Stimulated activated CD8-positive, alpha-beta memory T cell treated with anti-CD3 and anti-CD28 coated beads, Interleukin-7, amount 100 ng/mL, for 48 hours (primary cell): Measurements from ENCODE around the gene AGR2.
"Not testable (repeated sequence)": the region's sequence is repeated elsewhere in the genome, so short reads cannot be mapped to it uniquely, and the experiment has no call there.

Experiments used
- DNase-seq, 2 donors: peaks; one replicate each; pipeline ENCODE4 v3.0.0-alpha.2; 2020; ENCODE audit warnings: low read depth in 1 of 2; ENCODE audit errors: extremely low read depth in 1 of 2

The AGR2 gene

DNA sequence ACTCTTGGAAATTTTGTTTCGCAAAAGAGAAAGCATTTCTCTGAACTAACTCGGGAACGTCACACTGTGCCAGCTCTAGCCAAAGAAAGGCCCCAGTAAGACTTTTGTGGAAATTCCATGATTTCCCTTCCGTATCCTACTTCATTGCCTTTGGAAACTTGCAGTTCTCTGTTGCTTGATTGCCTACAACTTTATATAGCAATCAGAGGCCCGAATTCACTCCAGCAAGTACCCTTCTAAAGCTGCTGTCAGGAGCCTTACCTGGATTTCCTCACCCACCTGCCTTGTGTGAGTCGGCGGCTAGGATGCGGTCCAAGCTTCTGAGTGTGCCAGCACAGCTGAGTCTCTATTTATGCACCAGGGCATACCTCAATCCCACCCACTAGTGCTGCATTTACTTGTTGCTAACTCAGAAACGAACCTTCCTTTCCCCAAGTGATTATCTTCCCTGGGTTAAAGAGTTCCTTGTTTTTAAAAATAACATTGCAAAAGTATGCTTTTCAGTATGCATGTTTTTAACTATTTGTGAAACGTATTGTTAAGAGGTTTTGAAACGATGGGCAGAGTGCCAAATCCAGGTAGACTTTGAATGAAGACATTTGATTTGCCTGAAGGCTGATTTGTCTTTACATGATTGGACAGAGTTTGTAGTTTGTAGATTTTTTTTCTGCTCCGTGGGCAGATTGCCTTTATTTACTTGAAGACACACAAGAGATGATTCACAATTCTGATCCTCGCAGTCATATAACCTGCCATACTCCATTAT lies at the start of gene AGR2:
Gene AGR2, minus strand, starts transcription at position 326 of the 766 bp plus-strand sequence. CDS start 3,203 bp downstream, outside the sequence.
- no peak for DNase-seq

DNA sequence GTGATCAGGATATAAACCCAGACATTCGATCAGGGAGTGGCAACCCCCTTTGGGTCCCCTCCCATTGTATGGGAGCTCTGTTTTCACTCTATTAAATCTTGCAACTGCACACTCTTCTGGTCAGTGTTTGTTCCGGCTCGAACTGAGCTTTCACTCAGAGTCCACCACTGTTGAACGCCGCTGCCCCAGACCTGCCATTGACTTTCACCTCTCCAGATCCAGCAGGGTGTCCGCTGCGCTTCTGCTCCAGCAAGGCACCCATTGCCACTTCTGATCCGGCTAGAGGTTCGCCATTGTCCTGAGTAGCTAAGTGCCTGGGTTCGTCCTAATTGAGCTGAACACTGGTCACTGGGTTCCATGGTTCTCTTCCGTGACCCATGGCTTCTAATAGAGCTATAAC lies 48.4 kb upstream of the AGR2 start:
- DNase-seq, result not testable (repeated sequence)

DNA sequence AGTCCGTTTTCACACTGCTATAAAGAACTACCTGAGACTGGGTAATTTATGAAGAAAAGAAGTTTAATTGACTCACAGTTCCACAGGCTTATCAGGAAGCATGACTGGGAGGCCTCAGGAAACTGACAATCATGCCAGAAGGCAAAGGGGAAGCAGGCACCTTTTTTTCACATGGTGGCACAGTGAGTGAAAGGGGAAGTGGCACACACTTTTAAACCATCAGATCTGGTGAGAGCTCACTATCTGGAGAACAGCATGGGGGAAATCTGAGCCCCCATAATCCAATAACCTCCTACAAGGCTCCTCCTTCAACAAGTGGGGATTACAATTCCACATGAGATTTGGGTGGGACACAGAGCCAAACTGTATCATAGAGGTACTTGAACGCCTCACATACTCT lies 47.0 kb upstream of the AGR2 start:
- DNase-seq, result no peak

DNA sequence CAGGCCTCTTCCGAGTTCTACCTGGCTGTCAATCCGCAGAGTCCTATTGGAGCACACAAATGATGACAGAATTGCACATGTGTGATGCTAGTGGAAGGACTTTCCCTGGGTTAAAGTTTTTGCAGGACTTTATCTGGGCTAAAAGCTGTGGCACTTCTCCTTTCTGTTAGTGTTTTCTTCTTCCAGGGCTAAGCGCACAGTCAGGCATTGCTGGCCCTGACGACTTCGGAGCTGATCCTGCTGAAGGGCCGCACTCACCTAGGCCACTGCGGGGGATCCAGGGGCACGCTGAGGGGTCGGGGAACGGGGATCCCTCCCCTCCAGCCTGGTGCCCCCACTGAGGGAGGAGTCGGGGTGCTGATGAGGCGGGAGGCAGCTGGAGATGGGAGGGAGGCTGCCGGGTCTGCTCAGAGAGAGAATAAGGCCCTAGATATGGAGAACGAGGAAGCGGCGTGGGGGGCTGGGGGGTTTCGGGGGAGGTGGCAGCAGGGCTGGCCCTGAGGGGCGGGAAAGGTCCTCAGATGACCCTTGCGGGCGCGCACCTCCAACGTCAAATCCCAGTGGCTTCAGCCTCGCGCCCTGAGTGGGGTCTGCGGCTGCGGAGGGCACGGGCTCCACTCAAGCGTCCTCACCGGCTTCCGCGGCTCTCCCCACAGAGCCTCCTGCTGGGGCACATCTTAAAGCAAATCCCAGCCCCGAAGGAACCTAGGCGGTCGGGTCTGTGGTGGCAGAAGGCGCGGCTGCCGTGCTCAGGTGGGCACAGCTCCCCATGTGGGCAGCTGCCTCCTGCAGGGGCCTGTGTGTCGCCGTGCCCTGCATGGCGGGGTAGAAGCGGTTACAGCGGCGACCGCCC lies 46.0 kb upstream of the AGR2 start:
- DNase-seq, result no peak

DNA sequence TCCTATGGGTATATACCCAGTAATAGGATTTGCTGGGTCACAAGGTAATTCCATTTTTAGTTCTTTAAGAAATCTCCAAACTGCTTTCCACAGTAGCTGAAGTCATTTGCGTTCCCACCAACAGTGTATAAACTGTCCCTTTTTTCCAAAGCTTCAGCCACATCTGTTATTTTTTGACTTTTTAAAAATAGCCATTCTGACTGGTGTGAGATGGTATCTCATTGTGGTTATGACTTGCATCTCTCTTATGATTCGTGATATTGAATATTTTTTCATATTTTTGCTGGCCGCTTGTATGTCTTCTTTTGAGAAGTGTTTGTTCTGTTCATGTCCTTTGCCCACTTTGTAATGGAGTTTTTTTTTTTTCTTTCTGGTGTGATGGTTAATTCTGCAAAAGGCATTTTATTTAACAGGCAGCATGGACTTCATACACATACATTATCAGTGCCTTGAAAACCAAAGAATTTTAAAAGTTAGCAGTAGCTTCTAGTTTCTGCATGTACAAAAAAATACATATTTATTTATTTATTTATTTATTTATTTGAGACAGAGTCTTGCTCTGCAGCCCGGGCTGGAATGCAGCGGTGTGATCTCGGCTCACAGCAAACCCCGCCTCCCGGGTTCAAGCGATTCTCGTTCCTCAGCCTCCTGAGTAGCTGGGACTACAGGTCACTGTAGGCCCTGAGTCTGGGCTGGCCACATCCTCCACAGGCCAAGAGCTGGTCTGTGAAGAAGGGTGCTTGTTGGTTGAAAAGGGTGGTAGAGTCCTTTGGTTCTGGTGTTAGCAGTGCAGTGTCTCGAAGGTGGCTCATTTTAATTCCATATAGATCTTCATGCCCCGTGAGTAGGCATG lies 44.7 kb upstream of the AGR2 start:
- no peak for DNase-seq

DNA sequence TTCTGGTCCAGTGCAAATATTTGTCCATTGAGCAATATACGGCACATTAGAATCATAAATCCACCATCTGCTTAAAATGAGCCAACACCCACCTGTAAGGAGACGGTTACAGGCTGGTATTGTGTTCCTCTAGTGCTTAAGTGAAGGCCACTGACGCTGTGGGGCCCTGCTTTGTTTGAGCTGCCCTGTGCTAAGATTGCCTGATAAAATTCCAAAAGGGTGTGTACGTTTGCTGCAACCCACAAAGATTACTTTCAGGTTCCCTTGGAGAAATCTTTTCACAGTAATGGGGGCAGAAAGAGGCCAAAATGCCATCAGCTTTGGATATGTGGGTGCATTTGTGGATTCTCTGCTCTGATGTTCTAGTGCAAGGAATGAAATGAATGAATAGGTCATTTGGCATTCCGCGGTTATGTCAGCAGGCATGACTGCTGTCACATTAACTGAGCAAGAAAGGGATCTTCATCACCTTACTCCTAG lies 42.6 kb upstream of the AGR2 start:
- no peak for DNase-seq

DNA sequence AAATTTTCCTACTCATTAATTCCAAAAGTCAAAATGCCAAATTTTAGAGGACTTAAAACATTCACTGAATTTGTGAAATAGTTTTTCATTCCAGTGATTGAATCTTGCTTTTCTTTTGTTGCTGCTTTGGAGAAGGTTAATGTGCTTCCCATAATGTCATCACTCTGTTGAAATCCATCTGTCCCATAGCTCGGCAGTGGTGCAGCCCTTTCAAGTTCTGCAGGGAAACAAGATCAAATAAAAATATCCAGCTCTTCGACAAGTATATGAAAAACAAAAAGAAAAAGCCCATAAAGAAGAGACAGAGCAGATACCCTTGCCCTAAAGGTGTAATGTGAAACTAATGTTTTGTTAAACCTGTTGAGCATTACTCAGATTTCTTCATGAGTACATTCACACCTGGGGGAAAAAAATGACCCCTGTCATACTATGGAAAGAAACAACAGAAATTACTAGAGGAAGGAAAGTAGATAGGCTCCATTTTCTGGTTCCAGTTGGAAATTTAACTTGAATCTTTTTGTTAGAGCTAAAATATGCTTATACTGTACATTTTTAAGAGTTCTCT lies 41.9 kb upstream of the AGR2 start:
- no peak for DNase-seq

DNA sequence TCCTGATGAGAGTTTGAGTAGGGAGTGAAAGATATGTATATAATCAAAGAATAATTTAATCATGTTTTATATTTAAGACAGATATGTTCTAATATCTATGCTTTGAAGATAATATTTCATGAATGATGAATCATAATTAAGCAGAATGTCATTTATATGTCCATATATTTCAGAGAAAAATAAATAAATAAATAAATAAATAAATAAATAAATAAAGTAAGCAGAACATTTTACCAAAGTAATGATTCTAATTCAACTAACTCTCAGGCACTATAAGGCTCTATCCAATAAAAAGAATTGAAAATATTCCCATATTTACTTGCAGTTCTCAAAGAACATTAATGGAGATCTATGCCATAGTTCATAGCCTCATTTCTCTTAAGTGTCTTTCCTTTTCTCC lies 40.9 kb upstream of the AGR2 start:
- no peak for DNase-seq

DNA sequence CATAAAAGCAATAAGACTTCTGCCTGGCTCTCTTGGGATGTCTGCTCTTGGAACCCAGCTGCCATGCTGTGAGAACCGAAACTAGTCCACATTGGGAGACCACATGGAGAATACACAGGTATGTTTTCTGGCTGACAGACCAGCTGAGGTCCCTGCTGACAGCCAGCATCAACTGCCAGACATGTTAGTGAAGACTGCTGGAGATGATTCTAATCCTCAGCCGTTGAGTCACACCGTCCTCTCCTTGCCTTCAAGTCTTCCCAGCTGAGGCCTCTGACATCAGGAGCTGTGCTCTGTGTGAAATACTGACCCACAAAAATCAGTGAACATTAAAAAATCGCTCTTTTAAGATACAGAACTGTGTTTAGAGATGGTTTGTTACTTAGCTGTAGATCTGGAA lies 36.9 kb upstream of the AGR2 start:
- DNase-seq, result no peak

DNA sequence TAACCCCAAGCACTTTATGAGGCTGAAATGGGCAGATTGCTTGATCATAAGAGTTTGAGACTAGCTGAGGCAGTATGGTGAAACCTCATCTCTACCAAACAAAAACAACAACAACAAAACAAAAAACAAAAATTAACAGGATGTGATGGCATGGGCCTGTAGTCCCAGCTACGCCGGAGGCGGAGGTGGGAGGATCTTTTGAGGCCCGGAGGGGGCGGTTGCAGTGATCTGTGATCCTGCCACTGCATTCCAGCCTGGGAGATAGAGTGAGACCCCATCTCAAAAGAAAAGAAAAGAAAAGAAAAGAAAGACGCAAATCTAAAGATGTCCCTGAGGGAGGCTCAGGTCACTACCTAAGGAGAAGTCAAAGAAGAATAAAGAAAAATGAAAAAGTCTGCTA lies 35.3 kb upstream of the AGR2 start:
- no peak for DNase-seq

DNA sequence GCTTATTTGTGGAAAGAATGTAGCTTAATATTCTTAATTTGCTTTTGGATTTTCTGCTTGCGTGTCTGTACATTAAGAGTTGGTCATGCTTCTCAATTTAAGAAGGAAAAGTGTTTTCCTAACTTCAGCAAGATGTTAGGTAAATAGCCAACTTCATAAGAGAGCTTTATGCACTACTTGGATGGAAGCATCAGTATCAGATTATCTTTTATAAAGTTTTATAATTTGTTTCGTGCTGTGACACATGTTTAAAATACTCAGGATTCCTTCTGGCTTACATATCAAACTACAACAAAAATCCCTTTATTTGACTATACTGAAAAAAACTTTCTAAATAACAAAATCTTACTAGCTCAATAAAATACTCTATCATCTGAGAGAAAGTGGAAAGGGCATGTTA lies 34.8 kb upstream of the AGR2 start:
- no peak for DNase-seq

DNA sequence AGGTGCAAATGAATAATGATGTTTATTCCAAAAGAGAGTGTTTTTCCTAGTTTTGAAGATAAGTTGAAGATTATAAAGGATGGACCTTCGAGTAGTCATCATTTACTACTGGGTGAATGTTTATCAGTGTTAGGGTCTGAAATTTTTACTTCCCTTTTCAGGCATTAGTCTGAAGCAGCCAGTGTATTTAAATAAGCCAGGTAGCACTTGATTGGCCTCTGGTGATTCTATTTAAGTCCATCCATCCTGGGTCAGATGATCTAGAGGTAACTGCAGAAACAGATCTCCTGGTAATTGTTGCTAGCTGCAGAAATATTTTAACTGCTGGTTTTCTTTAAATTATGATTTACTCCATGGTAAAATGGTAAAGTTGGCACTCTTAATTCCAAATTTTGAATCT lies 34.1 kb upstream of the AGR2 start:
- DNase-seq, result no peak

DNA sequence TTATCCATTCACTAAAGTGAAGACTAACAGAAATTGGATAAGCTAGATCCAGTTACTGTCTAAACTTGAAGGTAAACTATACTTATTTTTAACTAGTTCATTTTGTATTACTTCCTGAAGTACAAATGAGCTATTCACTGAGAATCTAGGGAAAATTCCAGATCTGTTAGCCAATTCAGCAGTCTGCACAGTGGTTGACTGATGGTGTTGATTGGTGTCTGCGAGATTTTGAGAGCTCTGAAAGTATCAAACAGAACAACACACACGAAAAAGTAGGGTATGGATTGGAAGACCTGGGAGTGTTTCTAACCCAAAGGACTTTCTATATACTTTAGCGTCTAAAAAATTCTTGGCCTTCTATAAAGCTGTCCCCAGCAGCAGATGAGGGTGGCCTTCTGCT lies 33.6 kb upstream of the AGR2 start:
- no peak for DNase-seq

DNA sequence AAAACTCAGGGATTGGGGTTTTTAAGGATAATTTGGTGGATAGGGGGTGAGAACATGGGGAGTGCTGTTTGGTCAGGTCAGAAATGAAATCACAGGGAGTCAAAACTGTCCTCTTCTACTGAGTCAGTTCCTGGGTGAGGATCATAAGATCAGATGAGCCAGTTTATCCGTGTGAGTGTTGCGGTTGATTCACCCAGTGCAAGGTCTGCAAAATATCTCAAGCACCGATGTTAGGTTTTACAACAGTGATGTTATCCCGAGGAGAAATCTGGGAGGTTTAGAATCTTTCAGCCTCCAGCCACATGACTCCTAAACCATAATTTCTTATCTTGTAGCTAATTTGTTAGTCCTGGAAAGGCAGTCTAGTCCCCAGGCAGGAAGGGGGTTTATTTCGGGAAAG lies 31.7 kb upstream of the AGR2 start:
- no peak for DNase-seq

DNA sequence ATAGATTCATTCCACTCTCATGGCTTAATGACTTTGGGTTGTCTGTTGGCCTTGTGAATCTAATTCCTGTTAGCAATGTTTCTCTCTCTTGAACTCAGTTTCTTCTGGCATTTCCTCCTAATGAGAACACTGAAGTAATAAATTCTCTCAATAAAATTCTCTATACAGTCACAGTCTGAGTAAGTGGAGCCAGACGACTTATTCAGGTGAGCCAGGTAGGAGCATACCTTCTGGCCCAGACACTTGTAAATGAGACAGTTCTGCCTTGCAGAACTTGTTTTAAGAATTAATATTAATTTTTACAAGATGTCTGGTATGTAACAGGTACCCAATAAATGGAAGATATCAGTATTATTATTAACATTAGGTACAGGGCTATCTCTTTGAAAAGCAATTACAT lies 28.6 kb upstream of the AGR2 start:
- no peak for DNase-seq

DNA sequence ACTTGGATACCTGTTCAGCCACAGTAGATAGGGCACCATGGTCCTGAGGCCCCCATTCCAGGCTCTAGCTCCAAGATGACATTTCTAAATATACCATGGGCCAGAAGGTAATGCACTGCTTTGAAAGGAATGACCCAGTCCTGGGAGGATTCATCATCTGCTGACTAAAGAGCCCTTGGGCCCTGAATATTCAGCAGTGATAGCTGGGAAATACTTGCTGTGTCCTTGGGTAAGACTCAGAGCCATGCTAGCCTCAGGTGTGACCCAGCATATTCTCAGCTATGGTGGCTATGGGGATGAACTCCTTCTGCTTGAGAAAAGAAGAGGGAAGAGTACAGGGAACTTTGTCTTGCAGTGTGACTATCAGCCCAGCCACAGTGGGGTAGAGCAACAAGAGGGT lies 21.3 kb upstream of the AGR2 start:
- DNase-seq, result no peak

DNA sequence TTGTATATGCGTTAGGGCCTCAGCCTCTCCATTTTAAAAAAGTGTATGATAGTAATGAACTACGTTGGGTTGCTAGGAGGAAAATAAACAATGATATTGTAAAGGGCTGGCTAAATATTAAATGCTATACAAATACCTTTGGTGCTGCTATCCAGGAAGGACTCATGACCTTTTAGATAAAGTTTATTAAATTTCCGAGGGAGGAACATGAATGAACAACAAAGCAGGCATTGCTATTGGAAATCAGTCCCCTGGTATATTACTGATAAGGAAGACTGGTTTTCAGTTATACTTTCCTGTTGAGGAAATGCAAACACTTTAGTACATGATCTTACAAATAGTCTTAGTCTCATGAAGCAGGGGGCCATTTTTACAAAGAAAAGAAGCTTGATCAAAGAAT lies 17.2 kb upstream of the AGR2 start:
- no peak for DNase-seq

DNA sequence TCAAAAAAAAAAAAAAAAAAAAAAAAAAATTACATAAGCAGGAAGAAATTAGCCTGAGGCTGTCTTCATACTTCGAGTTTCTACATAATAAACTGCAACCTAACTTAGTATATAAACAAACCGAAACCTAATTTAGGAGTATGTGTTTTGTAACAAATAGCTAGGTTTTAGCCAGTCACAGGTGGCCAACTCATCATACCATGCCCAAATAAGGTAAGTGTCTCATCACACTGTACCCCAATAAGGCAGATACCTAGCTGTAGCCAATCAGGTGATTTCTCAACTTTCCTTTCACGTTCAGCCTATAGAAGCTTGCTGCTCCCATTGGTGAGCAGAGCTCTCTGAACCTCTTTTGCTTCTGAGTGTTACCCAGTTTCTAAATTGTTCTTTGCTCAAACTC lies 13.9 kb upstream of the AGR2 start:
- no peak for DNase-seq

DNA sequence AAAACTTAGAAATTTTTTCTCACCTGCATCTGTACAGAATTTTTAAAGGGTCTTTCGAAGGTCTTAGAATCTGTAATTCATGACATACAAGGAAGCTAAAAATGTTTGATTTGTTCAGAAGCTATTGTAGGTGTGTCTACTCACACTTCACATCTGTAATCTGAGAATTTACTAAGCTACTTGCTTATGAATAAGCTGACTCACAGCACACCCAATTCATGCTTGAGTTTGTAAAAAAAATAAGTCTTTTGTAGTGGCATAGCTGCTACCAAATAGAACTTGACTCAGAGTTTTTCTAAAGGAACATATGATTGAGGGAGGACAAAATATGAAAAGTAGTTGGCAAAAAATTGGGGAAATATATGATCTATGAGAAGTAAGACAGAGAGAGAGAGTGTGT lies 12.7 kb upstream of the AGR2 start:
- DNase-seq, result no peak

DNA sequence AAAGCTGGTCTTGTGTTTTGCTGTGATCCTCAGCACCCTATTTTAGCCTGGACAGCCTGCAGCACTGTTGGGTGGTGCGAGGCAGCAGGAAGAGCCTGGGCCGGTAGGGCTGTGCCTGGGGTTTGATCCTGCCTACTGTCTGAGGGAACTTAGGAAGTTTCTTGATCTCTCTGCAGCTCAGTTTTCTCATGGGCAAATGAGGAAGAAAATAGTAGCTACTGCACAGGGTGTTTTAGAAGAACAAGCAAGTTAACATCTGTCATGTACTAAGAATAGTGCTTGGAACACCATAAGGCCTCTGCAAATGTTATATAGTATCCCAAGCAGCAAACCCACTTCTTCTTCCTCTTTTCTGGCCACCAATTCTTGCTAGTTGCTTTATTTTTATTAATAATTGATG lies 12.0 kb upstream of the AGR2 start:
- no peak for DNase-seq

DNA sequence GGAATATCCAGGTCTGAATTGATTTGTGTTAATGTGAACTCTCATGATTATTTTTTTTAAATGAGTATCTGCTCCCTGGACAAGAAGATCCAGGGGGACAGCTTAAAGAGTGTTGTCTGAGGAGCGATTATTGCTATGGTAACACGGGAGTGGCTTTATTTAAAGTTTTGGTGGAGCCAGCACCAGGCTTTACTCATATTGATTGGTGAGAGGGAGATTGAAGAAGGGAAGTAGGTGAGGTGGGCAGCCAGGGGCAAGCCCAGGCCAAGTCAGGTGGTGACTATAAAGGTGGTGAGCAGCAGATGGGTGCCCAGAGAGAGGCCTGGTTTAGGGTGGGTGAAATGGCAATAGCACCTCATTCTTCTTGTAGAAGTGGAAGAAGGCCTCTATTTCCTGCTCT lies 10.2 kb upstream of the AGR2 start:
- DNase-seq, result no peak
